CD4-positive, alpha-beta T cell treated with Interleukin-12 subunit alpha and Interleukin-12 subunit beta, for 1 hour (primary cell): Measurements from ENCODE around the gene BBS1.
A peak's percentile ranks its signal among the peaks of the same experiment; 100 is the strongest.

Source experiments
- DNase-seq: peaks from one replicate; pipeline ENCODE4 v3.0.0-alpha.2; 2020

BBS1 gene

GRCh38 chr11:66555416-66555815, 45.0 kb downstream of the BBS1 start:
- no peak for DNase-seq

GRCh38 chr11:66556086-66556485, 45.7 kb downstream of the BBS1 start:
- DNase-seq, result no peak

GRCh38 chr11:66557733-66558326, 47.4 kb downstream of the BBS1 start:
- no peak for DNase-seq

- DNase-seq, result peak; percentile 53
Observed at GRCh38 chr11:66559142-66559865, 48.9 kb downstream of the BBS1 start.

- no peak for DNase-seq
Observed at GRCh38 chr11:66559866-66560676, 49.6 kb downstream of the BBS1 start.

- DNase-seq, result no peak
Observed at GRCh38 chr11:66561178-66561974, 50.9 kb downstream of the BBS1 start.

GRCh38 chr11:66561975-66562248, 51.5 kb downstream of the BBS1 start:
- no peak for DNase-seq

GRCh38 chr11:66562275-66562674, 51.8 kb downstream of the BBS1 start:
- DNase-seq, result no peak

- no peak for DNase-seq
Observed at GRCh38 chr11:66562907-66563583, 52.6 kb downstream of the BBS1 start.

- DNase-seq, result no peak
Observed at GRCh38 chr11:66563832-66564231, 53.4 kb downstream of the BBS1 start.

GRCh38 chr11:66564538-66564937, 54.1 kb downstream of the BBS1 start:
- DNase-seq, result no peak

GRCh38 chr11:66564984-66565383, 54.5 kb downstream of the BBS1 start:
- no peak for DNase-seq

GRCh38 chr11:66566221-66566620, 55.8 kb downstream of the BBS1 start:
- DNase-seq, result no peak

GRCh38 chr11:66567787-66568123, 57.3 kb downstream of the BBS1 start:
- DNase-seq, result no peak

GRCh38 chr11:66568124-66568916, 57.9 kb downstream of the BBS1 start, which contains the start of gene CTSF:
TSS of gene CTSF (minus strand) at chr11:66568606. CDS start at chr11:66568486, 120 bp downstream.
- peak; percentile 78 for DNase-seq

GRCh38 chr11:66569076-66569475, 58.6 kb downstream of the BBS1 start:
- DNase-seq, result no peak

- no peak for DNase-seq
Observed at GRCh38 chr11:66570079-66570849, 59.8 kb downstream of the BBS1 start.

- DNase-seq, result no peak
Observed at GRCh38 chr11:66570850-66571180, 60.4 kb downstream of the BBS1 start.

- peak; percentile 80 for DNase-seq
Observed at GRCh38 chr11:66579017-66579606, 68.7 kb downstream of the BBS1 start.

- no peak for DNase-seq
Observed at GRCh38 chr11:66580803-66581202, 70.4 kb downstream of the BBS1 start.

GRCh38 chr11:66581261-66581660, 70.8 kb downstream of the BBS1 start:
- DNase-seq, result no peak
